ENCODE measurements around the gene PABPC3.

GRCh38 chr13:25067064-25067463 is 28.9 kb upstream of the PABPC3 start:
- TF ChIP-seq, protein P1, sequence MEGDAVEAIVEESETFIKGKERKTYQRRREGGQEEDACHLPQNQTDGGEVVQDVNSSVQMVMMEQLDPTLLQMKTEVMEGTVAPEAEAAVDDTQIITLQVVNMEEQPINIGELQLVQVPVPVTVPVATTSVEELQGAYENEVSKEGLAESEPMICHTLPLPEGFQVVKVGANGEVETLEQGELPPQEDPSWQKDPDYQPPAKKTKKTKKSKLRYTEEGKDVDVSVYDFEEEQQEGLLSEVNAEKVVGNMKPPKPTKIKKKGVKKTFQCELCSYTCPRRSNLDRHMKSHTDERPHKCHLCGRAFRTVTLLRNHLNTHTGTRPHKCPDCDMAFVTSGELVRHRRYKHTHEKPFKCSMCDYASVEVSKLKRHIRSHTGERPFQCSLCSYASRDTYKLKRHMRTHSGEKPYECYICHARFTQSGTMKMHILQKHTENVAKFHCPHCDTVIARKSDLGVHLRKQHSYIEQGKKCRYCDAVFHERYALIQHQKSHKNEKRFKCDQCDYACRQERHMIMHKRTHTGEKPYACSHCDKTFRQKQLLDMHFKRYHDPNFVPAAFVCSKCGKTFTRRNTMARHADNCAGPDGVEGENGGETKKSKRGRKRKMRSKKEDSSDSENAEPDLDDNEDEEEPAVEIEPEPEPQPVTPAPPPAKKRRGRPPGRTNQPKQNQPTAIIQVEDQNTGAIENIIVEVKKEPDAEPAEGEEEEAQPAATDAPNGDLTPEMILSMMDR (IDR thresholded peaks at IDR 0.05; ENCODE audit: borderline replicate concordance, extremely low read depth, low read length, poor library complexity, severe bottlenecking): no peak
- no peak for TF ChIP-seq EZH2 (IDR thresholded peaks at IDR 0.05; ENCODE audit: borderline replicate concordance, low read depth, low read length, severe bottlenecking)
